Glutamatergic neuron (in vitro differentiated cells): ENCODE measurements around the gene GPR152. TPM values are rescaled to one million over a fixed set of nuclear protein-coding genes. Genes with fewer than 3 reads are reported as not detected.
"Not testable (repeated sequence)": the region's sequence is repeated elsewhere in the genome, so short reads cannot be mapped to it uniquely, and the experiment has no call there.

Experiments
- DNase-seq: peaks from one replicate; pipeline ENCODE4 v3.0.0; 2022
- H3K27ac Mint-ChIP-seq: one replicate; pipeline ENCODE4 v1.8.0; 2020; ENCODE audit warnings: mild to moderate bottlenecking, mixed read lengths, inconsistent platforms; ENCODE audit not compliant: unreplicated experiment
- H3K27me3 Mint-ChIP-seq: one replicate; pipeline ENCODE4 v1.8.0; 2020; ENCODE audit warnings: mild to moderate bottlenecking, moderate library complexity, mixed read lengths, inconsistent platforms; ENCODE audit not compliant: unreplicated experiment
- H3K36me3 Mint-ChIP-seq: one replicate; pipeline ENCODE4 v1.8.0; 2020; ENCODE audit warnings: mild to moderate bottlenecking, mixed read lengths, inconsistent platforms; ENCODE audit not compliant: unreplicated experiment
- H3K4me1 Mint-ChIP-seq: one replicate; pipeline ENCODE4 v1.8.0; 2020; ENCODE audit warnings: mild to moderate bottlenecking, low read depth, mixed read lengths, inconsistent platforms; ENCODE audit not compliant: unreplicated experiment
- H3K4me3 Mint-ChIP-seq: one replicate; pipeline ENCODE4 v1.8.0; 2020; ENCODE audit warnings: mild to moderate bottlenecking, mixed read lengths, inconsistent platforms; ENCODE audit not compliant: unreplicated experiment
- H3K9me3 Mint-ChIP-seq: one replicate; pipeline ENCODE4 v1.8.0; 2020; ENCODE audit warnings: mild to moderate bottlenecking, moderate library complexity, mixed read lengths, inconsistent platforms; ENCODE audit not compliant: unreplicated experiment
- CTCF ChIP-seq: fragments of 200-600 bp; sonication (generic); IDR thresholded peaks from one replicate; pipeline ENCODE4 v1.5.0; 2021; ENCODE audit not compliant: partially characterized antibody, unreplicated experiment
- total RNA-seq: library from RNA; stranded (reverse); fragmentation: NEBNext Ultra II Directional; extraction: Animal tissue kit (Norgen Biotek cat#: 25700); gene quantifications from one replicate; pipeline ENCODE4 v1.2.1, GENCODE V29; 2021; ENCODE audit not compliant: unreplicated experiment

The GPR152 gene
- total RNA-seq, 1 donor from 2014 or later, result not detected

DNA sequence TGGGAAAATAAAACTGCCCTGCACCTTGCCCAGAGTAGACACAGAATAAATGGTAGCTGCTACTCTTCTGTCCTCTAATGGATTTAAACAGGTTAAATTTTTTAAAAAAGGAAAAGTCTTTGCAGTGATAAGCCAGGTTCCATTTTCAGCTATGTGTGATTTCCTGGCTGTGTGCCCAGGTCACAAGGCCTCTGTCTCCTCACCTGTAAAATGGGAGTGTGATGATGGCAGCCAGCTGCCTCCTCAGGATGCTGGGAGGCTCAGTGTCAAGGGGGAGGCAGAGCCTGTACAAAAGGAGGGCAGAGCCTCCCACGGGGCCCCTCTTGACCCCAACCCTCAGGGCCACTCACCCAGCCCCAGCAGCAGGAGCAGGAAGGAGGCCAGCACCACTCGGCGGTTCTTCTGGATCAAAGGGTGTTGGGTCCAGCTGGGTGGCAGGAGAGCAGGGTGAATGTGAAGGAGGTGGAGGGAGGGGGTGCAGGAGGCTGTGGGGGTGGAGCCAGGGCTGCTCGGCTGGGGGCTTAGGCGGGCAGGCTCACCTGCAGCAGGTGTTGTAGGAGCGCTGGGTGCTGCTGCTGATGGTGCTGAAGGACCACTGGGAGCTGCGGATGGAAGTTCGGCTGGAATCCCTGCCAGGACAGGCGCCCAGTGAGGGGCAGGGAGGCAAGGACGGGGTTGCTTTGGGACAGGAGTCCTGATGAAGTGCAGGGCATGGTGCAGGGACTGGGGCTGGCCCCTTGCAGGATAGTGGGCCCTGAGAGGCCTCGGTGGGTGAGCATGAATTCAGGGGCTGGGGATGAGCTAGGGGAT lies 14.6 kb upstream of the GPR152 start:
- Mint-ChIP-seq H3K9me3 (peaks cover 7% of the 10 kb centered on the region), H3K27ac (no peak overlapping the region), H3K4me1 (peaks cover 4% of the 10 kb centered on the region), H3K4me3 (peak overlapping the region; percentile 89), H3K36me3 (no peaks in the 10 kb centered on the region), H3K27me3 (peaks cover 8% of the 10 kb centered on the region)
- no peak for DNase-seq
- TF ChIP-seq CTCF, result no peak

GRCh38 chr11:67466367-67466766 lies 13.8 kb upstream of the GPR152 start:
- Mint-ChIP-seq H3K9me3 (peaks cover 7% of the 10 kb centered on the region), H3K4me3 (no peak overlapping the region), H3K4me1 (peaks cover 4% of the 10 kb centered on the region), H3K27me3 (peaks cover 7% of the 10 kb centered on the region), H3K27ac (no peak overlapping the region), H3K36me3 (no peaks in the 10 kb centered on the region)
- TF ChIP-seq CTCF, result no peak
- DNase-seq, result no peak

DNA sequence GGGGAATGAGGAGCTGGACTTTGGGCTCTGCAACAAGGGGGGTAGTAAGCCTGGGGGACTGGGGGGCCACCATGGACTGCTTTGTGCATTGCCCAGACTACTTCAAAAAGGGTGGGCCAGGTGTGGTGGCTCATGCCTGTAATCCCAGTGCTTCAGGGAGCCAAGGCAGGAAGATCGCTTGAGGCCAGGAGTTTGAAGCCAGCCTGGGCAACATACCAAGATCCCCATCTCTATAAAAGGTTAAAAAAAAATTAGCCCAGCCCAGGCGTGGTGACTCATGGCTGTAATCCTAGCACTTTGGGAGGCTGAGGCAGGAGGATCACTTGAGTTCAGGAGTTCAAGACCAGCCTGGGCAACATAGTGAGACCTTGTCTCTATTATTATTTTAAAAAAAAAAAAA lies 13.0 kb upstream of the GPR152 start:
- H3K4me3 Mint-ChIP-seq, result peak overlapping the region; percentile 82
- not testable (repeated sequence) for H3K27me3 Mint-ChIP-seq, DNase-seq, H3K9me3 Mint-ChIP-seq, H3K36me3 Mint-ChIP-seq, H3K4me1 Mint-ChIP-seq
- H3K27ac Mint-ChIP-seq, result peak overlapping the region; percentile 55

GRCh38 chr11:67465189-67465510 lies 12.6 kb upstream of the GPR152 start:
- DNase-seq, result no peak
- H3K4me1 Mint-ChIP-seq, result peaks cover 4% of the 10 kb centered on the region

DNA sequence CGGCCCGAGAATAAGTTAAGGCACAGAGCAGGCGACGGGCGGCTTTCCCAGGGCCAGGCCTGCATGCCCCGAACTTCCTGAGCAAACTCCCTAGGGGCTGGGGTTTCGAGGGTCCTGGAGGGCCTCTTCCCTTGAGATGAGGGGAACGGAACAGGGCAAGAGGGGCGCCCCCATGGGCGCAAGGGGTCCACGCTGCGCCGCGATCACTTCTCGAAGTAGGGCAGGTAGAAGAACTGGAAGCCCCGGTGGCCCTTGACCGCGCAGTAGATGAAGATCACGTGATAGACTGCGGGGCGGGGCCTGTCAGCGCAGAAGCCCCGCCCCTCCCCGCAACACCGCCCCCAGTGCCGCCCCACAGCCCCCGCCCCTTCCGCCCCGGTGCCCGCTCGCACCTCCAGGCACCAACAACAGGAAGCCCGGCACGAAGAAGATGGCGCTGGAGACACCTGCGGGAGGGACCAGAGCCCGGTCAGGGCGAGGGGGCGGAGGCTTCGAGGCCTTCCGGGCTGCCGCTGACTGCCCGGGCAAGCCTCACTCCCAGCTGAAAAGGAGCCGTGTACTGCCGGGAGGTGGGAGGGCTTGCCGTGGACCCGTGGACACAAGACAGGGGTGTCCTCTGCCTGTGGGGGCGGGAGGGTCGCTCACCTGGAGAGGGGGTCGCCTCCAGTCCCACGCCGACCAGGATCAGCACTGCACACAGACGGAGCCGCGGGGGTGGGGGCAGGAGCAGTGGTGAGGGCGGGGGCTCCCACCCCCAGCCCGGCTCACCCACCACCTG lies 12.1 kb upstream of the GPR152 start:
- H3K36me3 Mint-ChIP-seq, result no peaks in the 10 kb centered on the region
- peak overlapping the region; percentile 43 for H3K27ac Mint-ChIP-seq
- DNase-seq, result peak; percentile 87
- H3K9me3 Mint-ChIP-seq, result peaks cover 5% of the 10 kb centered on the region
- TF ChIP-seq CTCF, result no peak
- peaks cover 4% of the 10 kb centered on the region for H3K4me1 Mint-ChIP-seq
- H3K4me3 Mint-ChIP-seq, result peak overlapping the region; percentile 82
- peaks cover 2% of the 10 kb centered on the region for H3K27me3 Mint-ChIP-seq

More at GRCh38 chr11:67465189-67465510, 12.6 kb upstream of the GPR152 start:
- Mint-ChIP-seq H3K36me3 (no peaks in the 10 kb centered on the region), H3K4me3 (peak overlapping the region; percentile 82), H3K27ac (peak overlapping the region; percentile 55), H3K27me3 (peaks cover 4% of the 10 kb centered on the region), H3K9me3 (peaks cover 6% of the 10 kb centered on the region)
- no peak for TF ChIP-seq CTCF
